ENCODE data around the gene FFAR4.

GRCh38 chr10:93576888-93577287 lies 10.4 kb downstream of the FFAR4 start:
- TF ChIP-seq, protein P1, sequence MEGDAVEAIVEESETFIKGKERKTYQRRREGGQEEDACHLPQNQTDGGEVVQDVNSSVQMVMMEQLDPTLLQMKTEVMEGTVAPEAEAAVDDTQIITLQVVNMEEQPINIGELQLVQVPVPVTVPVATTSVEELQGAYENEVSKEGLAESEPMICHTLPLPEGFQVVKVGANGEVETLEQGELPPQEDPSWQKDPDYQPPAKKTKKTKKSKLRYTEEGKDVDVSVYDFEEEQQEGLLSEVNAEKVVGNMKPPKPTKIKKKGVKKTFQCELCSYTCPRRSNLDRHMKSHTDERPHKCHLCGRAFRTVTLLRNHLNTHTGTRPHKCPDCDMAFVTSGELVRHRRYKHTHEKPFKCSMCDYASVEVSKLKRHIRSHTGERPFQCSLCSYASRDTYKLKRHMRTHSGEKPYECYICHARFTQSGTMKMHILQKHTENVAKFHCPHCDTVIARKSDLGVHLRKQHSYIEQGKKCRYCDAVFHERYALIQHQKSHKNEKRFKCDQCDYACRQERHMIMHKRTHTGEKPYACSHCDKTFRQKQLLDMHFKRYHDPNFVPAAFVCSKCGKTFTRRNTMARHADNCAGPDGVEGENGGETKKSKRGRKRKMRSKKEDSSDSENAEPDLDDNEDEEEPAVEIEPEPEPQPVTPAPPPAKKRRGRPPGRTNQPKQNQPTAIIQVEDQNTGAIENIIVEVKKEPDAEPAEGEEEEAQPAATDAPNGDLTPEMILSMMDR (IDR thresholded peaks at IDR 0.05): no peak
- TF ChIP-seq POLR2A (IDR thresholded peaks at IDR 0.05) (no peak), POLR2AphosphoS5 (IDR thresholded peaks at IDR 0.05; ENCODE audit: insufficient read depth in 1 of 2, low read depth in 1 of 2) (no peak)
